ENCODE measurements around the gene LPP.

LPP gene

GRCh38 chr3:188223936-188224335 lies 70.0 kb downstream of the LPP start:
- DNase-seq (ENCODE audit: low read depth): no peak

GRCh38 chr3:188227442-188227841 lies 73.5 kb downstream of the LPP start:
- DNase-seq (ENCODE audit: low read depth): no peak

- no peak for DNase-seq (ENCODE audit: low read depth)
Observed at GRCh38 chr3:188229177-188229576, 75.2 kb downstream of the LPP start.

- no peak for DNase-seq (ENCODE audit: low read depth)
Observed at GRCh38 chr3:188229726-188230125, 75.8 kb downstream of the LPP start.

GRCh38 chr3:188230962-188231361 lies 77.0 kb downstream of the LPP start:
- DNase-seq (ENCODE audit: low read depth): no peak

GRCh38 chr3:188231456-188231855 lies 77.5 kb downstream of the LPP start:
- no peak for DNase-seq (ENCODE audit: low read depth)

GRCh38 chr3:188232656-188233055 lies 78.7 kb downstream of the LPP start:
- no peak for DNase-seq (ENCODE audit: low read depth)

GRCh38 chr3:188233320-188233719 lies 79.4 kb downstream of the LPP start:
- no peak for DNase-seq (ENCODE audit: low read depth)

GRCh38 chr3:188234132-188234531 lies 80.2 kb downstream of the LPP start:
- DNase-seq (ENCODE audit: low read depth): no peak

GRCh38 chr3:188236271-188236670 lies 82.3 kb downstream of the LPP start:
- no peak for DNase-seq (ENCODE audit: low read depth)

- no peak for DNase-seq (ENCODE audit: low read depth)
Observed at GRCh38 chr3:188239035-188239434, 85.1 kb downstream of the LPP start.

GRCh38 chr3:188239577-188239976 lies 85.6 kb downstream of the LPP start:
- DNase-seq (ENCODE audit: low read depth): no peak

GRCh38 chr3:188240189-188240981 lies 86.4 kb downstream of the LPP start:
- no peak for DNase-seq (ENCODE audit: low read depth)

- DNase-seq (ENCODE audit: low read depth): no peak
Observed at GRCh38 chr3:188241072-188241471, 87.1 kb downstream of the LPP start.

- no peak for DNase-seq (ENCODE audit: low read depth)
Observed at GRCh38 chr3:188241883-188242282, 87.9 kb downstream of the LPP start.

GRCh38 chr3:188242436-188243123 lies 88.6 kb downstream of the LPP start:
- no peak for DNase-seq (ENCODE audit: low read depth)

- DNase-seq (ENCODE audit: low read depth): no peak
Observed at GRCh38 chr3:188243124-188243795, 89.3 kb downstream of the LPP start.

GRCh38 chr3:188244395-188244861 lies 90.5 kb downstream of the LPP start:
- DNase-seq (ENCODE audit: low read depth): no peak

GRCh38 chr3:188246905-188247304 lies 92.9 kb downstream of the LPP start:
- no peak for DNase-seq (ENCODE audit: low read depth)

- DNase-seq (ENCODE audit: low read depth): no peak
Observed at GRCh38 chr3:188248036-188248561, 94.1 kb downstream of the LPP start.

- DNase-seq (ENCODE audit: low read depth): no peak
Observed at GRCh38 chr3:188253123-188253793, 99.3 kb downstream of the LPP start.

- DNase-seq (ENCODE audit: low read depth): no peak
Observed at GRCh38 chr3:188253800-188254452, 100.0 kb downstream of the LPP start.

Data from stimulated activated CD8-positive, alpha-beta memory T cell treated with anti-CD3 and anti-CD28 coated beads, Interleukin-7, amount 100 ng/mL, for 24 hours (primary cell).